Activated CD4-positive, alpha-beta memory T cell treated with anti-CD3 and anti-CD28 coated beads for 36 hours (primary cell): ENCODE data around the gene CREB3. TPM values are rescaled to one million over a fixed set of nuclear protein-coding genes. Genes with fewer than 3 reads are reported as not detected.
A peak's percentile ranks its signal among the peaks of the same experiment; 100 is the strongest.

Experiments
- CTCF ChIA-PET: fragments of 350-600 bp; sonication (Branson Sonifier 250); formaldehyde crosslinking; loops from one replicate; lab custom pipeline; 2021; ENCODE audit warnings: antibody characterized with exemption, inconsistent platforms; lab: Charles Lee
- POLR2A ChIA-PET: fragments of 350-600 bp; sonication (Branson Sonifier 250); formaldehyde crosslinking; loops from one replicate; lab custom pipeline; 2021; ENCODE audit warnings: antibody characterized with exemption; lab: Charles Lee
- DNase-seq: peaks from one replicate; pipeline ENCODE4 v3.0.0-alpha.2; 2020
- H3K27ac Mint-ChIP-seq: one replicate; pipeline ENCODE4 v1.8.0; 2021; ENCODE audit warnings: mixed read lengths
- H3K27me3 Mint-ChIP-seq: one replicate; pipeline ENCODE4 v1.8.0; 2021; ENCODE audit warnings: mixed read lengths
- H3K36me3 Mint-ChIP-seq: one replicate; pipeline ENCODE4 v1.8.0; 2021; ENCODE audit warnings: mixed read lengths
- H3K4me1 Mint-ChIP-seq: one replicate; pipeline ENCODE4 v1.8.0; 2021; ENCODE audit warnings: low read depth, mixed read lengths
- H3K4me3 Mint-ChIP-seq: one replicate; pipeline ENCODE4 v1.8.0; 2021; ENCODE audit warnings: mild to moderate bottlenecking, mixed read lengths
- H3K9me3 Mint-ChIP-seq: one replicate; pipeline ENCODE4 v1.8.0; 2021; ENCODE audit warnings: mixed read lengths
- intact Hi-C: fragments of 100-400 bp; cut with micrococcal nuclease; formaldehyde crosslinking; loops from one replicate; pipeline ENCODE4 v1.15.1; 2023
- total RNA-seq, 2 experiments: library from RNA; stranded (reverse); gene quantifications; one replicate each; pipeline ENCODE4 v1.2.3, GENCODE V29; 2021

The CREB3 gene
- total RNA-seq, 2 experiments from 2014 or later, result 27.7 to 29.9 TPM

GRCh38 chr9:35690294-35690613, 42.2 kb upstream of the CREB3 start:
- intact Hi-C loops, result no loop called here
- no peak for DNase-seq
- H3K27ac Mint-ChIP-seq, result no peak overlapping the region

GRCh38 chr9:35690614-35691333, 41.7 kb upstream of the CREB3 start:
- no peaks in the 10 kb centered on the region for H3K9me3 Mint-ChIP-seq
- no peaks in the 10 kb centered on the region for H3K36me3 Mint-ChIP-seq
- H3K4me3 Mint-ChIP-seq, result peak overlapping the region; percentile 75
- intact Hi-C loops, result no loop called here
- no peaks in the 10 kb centered on the region for H3K27me3 Mint-ChIP-seq
- ChIA-PET POLR2A (interaction anchor here (1.2 to 1.5 kb wide), 4 partner anchors 33 to 44 kb away, joined by 4 to 8 read pairs (median 4); partner anchors contain the start of genes CCDC107 and RMRP), CTCF (interaction anchor here (1.4 to 5.2 kb wide), 5 partner anchors 32 to 79 kb away, joined by 3 to 21 read pairs (median 7); partner anchors contain the start of genes CCDC107 and RMRP)
- peak; percentile 56 for DNase-seq
- peaks cover 21% of the 10 kb centered on the region for H3K4me1 Mint-ChIP-seq
- no peak overlapping the region for H3K27ac Mint-ChIP-seq

More at GRCh38 chr9:35690294-35690613, 42.2 kb upstream of the CREB3 start:
- no peaks in the 10 kb centered on the region for H3K27me3 Mint-ChIP-seq
- H3K4me1 Mint-ChIP-seq, result peaks cover 21% of the 10 kb centered on the region
- POLR2A ChIA-PET, result interaction anchor here (1.2 to 1.5 kb wide), 3 partner anchors 32 to 44 kb away, joined by 4 to 8 read pairs (median 4); partner anchors contain the start of genes CCDC107 and RMRP
- H3K9me3 Mint-ChIP-seq, result no peaks in the 10 kb centered on the region
- H3K4me3 Mint-ChIP-seq, result peak overlapping the region; percentile 75
- H3K36me3 Mint-ChIP-seq, result no peaks in the 10 kb centered on the region
- CTCF ChIA-PET, result interaction anchor here (1.5 to 5.2 kb wide), 4 partner anchors 32 to 79 kb away, joined by 4 to 21 read pairs (median 14); partner anchors contain the start of genes CCDC107 and RMRP

- CTCF ChIA-PET, result interaction anchor here (1.4 to 5.2 kb wide), 5 partner anchors 33 to 80 kb away, joined by 3 to 21 read pairs (median 7); partner anchors contain the start of genes CCDC107 and RMRP
- Mint-ChIP-seq H3K27me3 (no peaks in the 10 kb centered on the region), H3K27ac (peak overlapping the region; percentile 49), H3K4me1 (peaks cover 21% of the 10 kb centered on the region), H3K9me3 (no peaks in the 10 kb centered on the region), H3K36me3 (peaks cover 1% of the 10 kb centered on the region), H3K4me3 (peak overlapping the region; percentile 75)
- POLR2A ChIA-PET, result interaction anchor here (1.5 kb wide), 2 partner anchors 33 to 35 kb away, joined by 5 to 8 read pairs; partner anchors contain the start of genes CCDC107 and RMRP
- DNase-seq, result no peak
- intact Hi-C loops, result no loop called here
These were observed 41.2 kb upstream of the CREB3 start for GRCh38 chr9:35691334-35691650.

- CTCF ChIA-PET, result interaction anchor here (1.4 to 5.2 kb wide), 4 partner anchors 31 to 80 kb away, joined by 3 to 20 read pairs (median 7); no protein-coding TSS in a partner anchor
- H3K27me3 Mint-ChIP-seq, result no peaks in the 10 kb centered on the region
- no peak for DNase-seq
- peaks cover 23% of the 10 kb centered on the region for H3K4me1 Mint-ChIP-seq
- intact Hi-C loops, result no loop called here
- peaks cover 6% of the 10 kb centered on the region for H3K36me3 Mint-ChIP-seq
- H3K4me3 Mint-ChIP-seq, result peak overlapping the region; percentile 75
- POLR2A ChIA-PET, result interaction anchor here (1.5 kb wide), 1 partner anchor 35 kb away, joined by 5 read pairs; no protein-coding TSS in a partner anchor
- no peaks in the 10 kb centered on the region for H3K9me3 Mint-ChIP-seq
- H3K27ac Mint-ChIP-seq, result no peak overlapping the region
These were observed 40.6 kb upstream of the CREB3 start for GRCh38 chr9:35691757-35692301.

- ChIA-PET POLR2A (interaction anchor here (1.0 to 1.5 kb wide), 5 partner anchors 21 to 60 kb away, joined by 3 to 6 read pairs (median 4); partner anchors contain the start of genes CCDC107 and TLN1), CTCF (interaction anchor here (0.9 to 6.9 kb wide), 33 partner anchors 8 to 186 kb away, joined by 3 to 82 read pairs (median 9); partner anchors contain the start of genes ARHGEF39, CA9, CCDC107 and CD72)
- H3K27me3 Mint-ChIP-seq, result no peaks in the 10 kb centered on the region
- no peaks in the 10 kb centered on the region for H3K9me3 Mint-ChIP-seq
- no peak overlapping the region for H3K27ac Mint-ChIP-seq
- no peak for DNase-seq
- intact Hi-C loops, result loop anchor here (5.0 kb wide), 1 partner anchor 39 kb away; the partner anchor contains the start of genes CCDC107 and RMRP
- no peak overlapping the region for H3K4me3 Mint-ChIP-seq
- H3K4me1 Mint-ChIP-seq, result peaks cover 6% of the 10 kb centered on the region
- peaks cover 22% of the 10 kb centered on the region for H3K36me3 Mint-ChIP-seq
These were observed 36.5 kb upstream of the CREB3 start for GRCh38 chr9:35695943-35696401.

GRCh38 chr9:35696520-35697215, 35.8 kb upstream of the CREB3 start:
- no peaks in the 10 kb centered on the region for H3K27me3 Mint-ChIP-seq
- intact Hi-C loops, result loop anchor here (5.0 kb wide), 1 partner anchor 39 kb away; the partner anchor contains the start of genes CCDC107 and RMRP
- no peak overlapping the region for H3K4me3 Mint-ChIP-seq
- POLR2A ChIA-PET, result interaction anchor here (1.0 to 1.5 kb wide), 5 partner anchors 20 to 60 kb away, joined by 3 to 6 read pairs (median 4); partner anchors contain the start of genes CCDC107 and TLN1
- H3K9me3 Mint-ChIP-seq, result no peaks in the 10 kb centered on the region
- H3K4me1 Mint-ChIP-seq, result peaks cover 2% of the 10 kb centered on the region
- CTCF ChIA-PET, result interaction anchor here (0.6 to 6.9 kb wide), 40 partner anchors 8 to 1303 kb away, joined by 3 to 82 read pairs (median 7); partner anchors contain the start of genes ARHGEF39, CA9, CCDC107 and CD72
- peak; percentile 71 for DNase-seq
- H3K27ac Mint-ChIP-seq, result no peak overlapping the region
- peaks cover 22% of the 10 kb centered on the region for H3K36me3 Mint-ChIP-seq

GRCh38 chr9:35697486-35697885, 35.0 kb upstream of the CREB3 start:
- DNase-seq, result no peak
- Mint-ChIP-seq H3K4me1 (peaks cover 2% of the 10 kb centered on the region), H3K27me3 (no peaks in the 10 kb centered on the region), H3K4me3 (no peak overlapping the region), H3K27ac (no peak overlapping the region), H3K9me3 (no peaks in the 10 kb centered on the region), H3K36me3 (peaks cover 22% of the 10 kb centered on the region)
- intact Hi-C loops, result loop anchor here (5.0 kb wide), 1 partner anchor 40 kb away; the partner anchor contains the start of genes CCDC107 and RMRP
- ChIA-PET POLR2A (no interaction called here), CTCF (interaction anchor here (1.2 to 6.9 kb wide), 17 partner anchors 9 to 116 kb away, joined by 3 to 82 read pairs (median 26); partner anchors contain the start of genes ARHGEF39, CCDC107, CREB3 and RMRP)

- ChIA-PET POLR2A (no interaction called here), CTCF (interaction anchor here (3.0 to 6.9 kb wide), 5 partner anchors 10 to 86 kb away, joined by 28 to 82 read pairs (median 30); partner anchors contain the start of genes CREB3 and TLN1)
- intact Hi-C loops, result loop anchor here (5.0 kb wide), 1 partner anchor 41 kb away; the partner anchor contains the start of genes CCDC107 and RMRP
- no peak for DNase-seq
- Mint-ChIP-seq H3K4me1 (peaks cover 2% of the 10 kb centered on the region), H3K27me3 (no peaks in the 10 kb centered on the region), H3K27ac (no peak overlapping the region), H3K9me3 (no peaks in the 10 kb centered on the region), H3K4me3 (no peak overlapping the region), H3K36me3 (peaks cover 28% of the 10 kb centered on the region)
These were observed 34.2 kb upstream of the CREB3 start for GRCh38 chr9:35698231-35698630.

- intact Hi-C loops, result no loop called here
- Mint-ChIP-seq H3K36me3 (peaks cover 46% of the 10 kb centered on the region), H3K4me3 (no peak overlapping the region), H3K9me3 (no peaks in the 10 kb centered on the region), H3K27ac (no peak overlapping the region), H3K4me1 (peaks cover 2% of the 10 kb centered on the region), H3K27me3 (no peaks in the 10 kb centered on the region)
- ChIA-PET POLR2A (no interaction called here), CTCF (no interaction called here)
- DNase-seq, result no peak
These were observed 32.4 kb upstream of the CREB3 start for GRCh38 chr9:35700031-35700430.

GRCh38 chr9:35700942-35701341, 31.5 kb upstream of the CREB3 start:
- no peak overlapping the region for H3K27ac Mint-ChIP-seq
- POLR2A ChIA-PET, result no interaction called here
- CTCF ChIA-PET, result no interaction called here
- no peak overlapping the region for H3K4me3 Mint-ChIP-seq
- intact Hi-C loops, result no loop called here
- H3K36me3 Mint-ChIP-seq, result peaks cover 46% of the 10 kb centered on the region
- H3K4me1 Mint-ChIP-seq, result peaks cover 2% of the 10 kb centered on the region
- no peaks in the 10 kb centered on the region for H3K27me3 Mint-ChIP-seq
- no peaks in the 10 kb centered on the region for H3K9me3 Mint-ChIP-seq
- DNase-seq, result no peak

GRCh38 chr9:35702696-35703095, 29.8 kb upstream of the CREB3 start:
- peaks cover 52% of the 10 kb centered on the region for H3K36me3 Mint-ChIP-seq
- ChIA-PET CTCF (interaction anchor here (1.2 kb wide), 1 partner anchor 20 kb away, joined by 3 read pairs; no protein-coding TSS in a partner anchor), POLR2A (no interaction called here)
- no peak for DNase-seq
- no peak overlapping the region for H3K27ac Mint-ChIP-seq
- H3K27me3 Mint-ChIP-seq, result no peaks in the 10 kb centered on the region
- intact Hi-C loops, result no loop called here
- no peak overlapping the region for H3K4me3 Mint-ChIP-seq
- no peaks in the 10 kb centered on the region for H3K9me3 Mint-ChIP-seq
- H3K4me1 Mint-ChIP-seq, result no peaks in the 10 kb centered on the region
